ENCODE data around the gene SLC8A2.
"Not testable (repeated sequence)": the region's sequence is repeated elsewhere in the genome, so short reads cannot be mapped to it uniquely, and the experiment has no call there.

SLC8A2 gene

DNA sequence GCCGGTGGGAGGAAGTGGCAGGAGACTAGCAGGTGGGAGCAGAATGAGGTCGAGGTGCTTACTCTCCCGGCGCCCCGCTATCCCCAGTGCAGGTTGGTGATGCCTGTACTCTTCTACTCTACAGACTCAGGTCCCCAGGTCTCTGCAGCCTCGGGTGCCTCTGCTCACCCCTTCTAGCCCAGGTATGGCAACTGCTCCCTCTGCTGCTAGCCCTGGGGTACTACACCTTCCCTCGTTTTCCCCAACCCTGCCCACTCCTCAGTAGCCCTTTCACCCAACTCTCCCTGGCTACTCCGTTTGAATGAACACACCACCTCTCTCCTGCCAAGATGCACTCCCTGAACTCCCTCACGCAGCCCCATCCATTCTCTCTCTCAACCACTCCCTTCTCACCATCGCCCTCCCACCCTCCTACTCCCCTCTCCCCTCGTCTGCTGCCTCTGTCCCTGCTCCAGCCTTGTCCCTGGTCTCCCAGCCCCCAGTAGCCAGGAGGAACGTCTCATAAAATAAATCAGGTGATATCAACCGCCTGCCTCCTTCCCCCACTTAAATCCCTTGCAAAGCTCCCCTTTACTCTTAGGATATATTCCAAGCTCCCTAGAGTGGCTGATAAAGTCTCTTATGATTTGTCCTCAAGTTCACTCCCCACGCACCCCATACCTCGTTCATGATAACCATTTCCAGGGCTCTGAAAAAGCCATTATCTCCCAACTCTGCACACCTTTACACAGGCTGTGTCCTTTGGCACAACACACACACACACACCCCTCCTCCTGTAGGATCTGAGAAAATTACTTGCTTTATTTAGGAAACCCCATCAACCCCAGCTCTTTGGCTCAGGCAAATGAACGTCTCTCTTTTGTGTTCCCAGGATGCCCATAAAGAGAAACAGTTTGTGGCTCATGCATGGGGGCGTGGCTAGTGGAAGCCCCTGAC, 44.2 kb downstream of the SLC8A2 start:
- no peak for FAIRE-seq

DNA sequence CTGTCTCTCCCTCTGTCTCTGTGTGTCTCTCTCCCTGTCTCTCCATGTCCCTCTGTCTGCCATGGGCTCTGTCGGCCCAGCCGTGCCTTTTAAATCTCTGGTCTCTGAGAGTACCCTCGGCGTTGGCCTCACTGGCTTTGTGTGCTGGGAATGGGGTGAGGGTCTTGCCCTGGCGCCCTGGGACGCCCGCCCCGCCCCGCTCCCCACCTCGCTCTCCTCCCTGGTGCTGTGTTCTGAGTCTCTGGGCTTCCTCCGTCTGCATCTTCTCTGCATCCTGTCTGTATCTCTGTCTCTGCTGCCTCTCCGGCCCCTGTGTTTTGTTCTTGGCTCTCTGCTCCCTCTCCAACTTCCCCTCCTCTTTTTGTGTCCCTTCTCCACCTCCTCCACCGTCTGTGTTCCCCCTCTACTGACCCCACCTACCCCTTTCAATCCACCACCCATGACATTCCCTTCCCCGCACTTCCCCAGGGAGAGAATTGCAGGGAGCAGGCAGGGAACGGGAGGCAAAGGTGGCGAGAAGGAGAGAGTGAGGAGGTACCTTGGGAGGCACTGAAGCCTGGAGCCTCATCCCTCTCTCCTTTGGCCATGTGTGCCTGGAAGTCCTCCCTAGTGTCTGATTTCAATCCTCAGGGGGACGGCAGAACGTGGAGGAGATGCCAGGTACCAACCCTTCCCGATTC, 48.4 kb downstream of the SLC8A2 start:
- FAIRE-seq: no peak

DNA sequence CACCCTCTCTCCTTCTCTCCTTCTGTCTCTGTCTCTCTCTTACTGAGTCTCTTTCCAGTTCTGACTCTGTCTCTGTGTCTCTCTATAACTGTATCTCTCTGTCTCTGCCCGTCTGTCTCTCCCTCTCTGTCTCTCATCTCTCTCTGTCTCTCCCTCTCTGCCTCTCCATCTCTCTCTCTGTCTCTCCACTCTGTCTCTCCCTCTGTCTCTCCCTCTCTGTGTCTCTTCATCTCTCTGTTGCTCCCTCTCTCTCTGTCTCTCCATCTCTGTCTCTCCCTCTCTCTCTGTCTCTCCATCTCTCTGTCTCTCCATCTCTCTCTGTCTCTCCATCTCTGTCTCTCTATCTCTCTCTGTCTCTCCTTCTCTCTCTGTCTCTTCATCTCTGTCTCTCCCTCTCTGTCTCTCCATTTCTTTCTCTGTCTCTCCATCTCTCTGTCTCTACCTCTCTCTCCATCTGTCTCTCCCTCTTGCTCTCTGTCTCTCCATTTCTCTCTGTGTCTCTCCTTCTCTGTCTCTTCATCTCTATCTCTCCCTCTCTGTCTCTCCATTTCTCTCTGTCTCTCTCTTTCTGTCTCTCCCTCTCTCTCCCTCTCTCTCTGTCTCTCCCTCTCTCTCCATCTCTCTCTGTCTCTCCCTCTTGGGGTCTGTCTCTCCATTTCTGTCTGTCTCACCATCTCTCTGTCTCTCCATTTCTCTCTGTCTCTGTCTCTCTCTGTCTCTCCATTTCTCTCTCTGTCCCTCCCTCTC, 49.1 kb downstream of the SLC8A2 start:
- FAIRE-seq: no peak

DNA sequence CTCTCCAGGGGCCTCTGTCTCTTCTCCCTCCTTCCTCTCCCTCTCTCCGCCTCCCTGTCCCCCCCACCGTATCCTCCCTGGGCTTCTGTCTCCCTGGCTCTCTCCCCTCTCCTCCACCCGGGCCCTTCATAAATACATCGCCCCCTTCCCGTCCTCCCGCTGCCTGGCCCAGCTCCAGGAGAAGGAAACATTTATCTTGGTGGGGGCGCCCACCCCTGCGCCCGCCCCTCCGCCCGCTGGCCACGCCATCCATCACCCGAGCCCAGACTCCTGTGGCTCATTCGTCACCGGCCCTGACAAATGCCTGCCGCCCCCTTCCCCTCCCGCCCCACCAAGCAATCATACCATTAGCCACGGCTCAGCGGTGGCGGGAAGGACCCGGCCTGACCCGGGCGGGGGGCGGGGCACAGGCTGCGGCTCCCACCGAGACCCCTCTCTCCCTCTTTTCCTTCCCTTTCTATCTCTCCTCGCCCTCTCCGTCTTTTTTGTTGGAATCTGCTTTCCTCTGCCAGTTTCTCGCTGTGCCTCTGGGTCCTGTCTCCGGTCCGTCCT, 49.8 kb downstream of the SLC8A2 start:
- no peak for FAIRE-seq

DNA sequence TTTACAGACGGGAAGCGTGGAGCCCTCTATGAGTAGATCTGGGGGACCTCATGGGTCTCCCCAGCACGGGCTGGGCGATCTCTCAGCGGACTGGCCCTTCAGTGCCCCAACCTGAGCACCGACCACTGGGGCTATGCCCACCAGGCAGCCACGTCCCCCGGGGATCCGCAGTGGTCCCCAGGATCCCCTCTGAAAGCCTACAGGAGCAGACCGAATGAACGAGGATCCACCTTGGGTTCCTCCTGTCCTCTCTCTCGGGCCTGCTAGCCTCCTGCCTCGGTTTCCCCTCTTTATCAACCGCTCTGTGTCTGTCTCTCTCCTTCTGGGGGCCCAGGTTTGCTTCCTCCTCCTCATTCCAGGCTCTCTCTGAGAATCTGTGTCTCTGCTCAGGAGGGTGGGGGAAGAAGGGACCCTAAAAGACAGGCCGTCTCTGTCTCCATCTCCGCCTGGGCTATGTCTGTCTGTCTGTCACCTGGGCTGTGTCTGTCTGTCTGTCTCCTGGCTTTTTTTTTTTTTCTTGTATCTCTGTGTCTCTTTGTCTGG, 50.4 kb downstream of the SLC8A2 start:
- FAIRE-seq: no peak

DNA sequence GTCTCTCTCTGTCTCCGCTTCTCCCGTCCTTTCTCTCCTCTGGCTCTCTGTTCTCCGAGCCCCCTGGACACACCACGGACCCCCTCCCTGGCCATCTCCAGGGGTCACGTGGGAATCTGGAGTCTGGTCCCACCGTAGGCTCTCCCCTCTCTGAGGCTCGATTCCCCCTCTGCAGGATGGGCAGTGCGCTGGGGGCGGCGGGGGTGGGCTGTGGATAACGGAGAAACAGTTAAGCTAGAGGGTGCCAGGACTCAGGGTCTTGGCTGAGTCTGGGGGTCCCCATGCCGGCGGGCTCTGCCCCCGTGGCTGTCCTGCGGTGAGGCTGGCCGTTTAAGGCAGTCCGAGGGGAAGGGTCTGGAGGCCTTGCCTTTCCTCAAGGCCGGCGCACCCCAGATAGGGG, 51.9 kb downstream of the SLC8A2 start:
- no peak for FAIRE-seq

DNA sequence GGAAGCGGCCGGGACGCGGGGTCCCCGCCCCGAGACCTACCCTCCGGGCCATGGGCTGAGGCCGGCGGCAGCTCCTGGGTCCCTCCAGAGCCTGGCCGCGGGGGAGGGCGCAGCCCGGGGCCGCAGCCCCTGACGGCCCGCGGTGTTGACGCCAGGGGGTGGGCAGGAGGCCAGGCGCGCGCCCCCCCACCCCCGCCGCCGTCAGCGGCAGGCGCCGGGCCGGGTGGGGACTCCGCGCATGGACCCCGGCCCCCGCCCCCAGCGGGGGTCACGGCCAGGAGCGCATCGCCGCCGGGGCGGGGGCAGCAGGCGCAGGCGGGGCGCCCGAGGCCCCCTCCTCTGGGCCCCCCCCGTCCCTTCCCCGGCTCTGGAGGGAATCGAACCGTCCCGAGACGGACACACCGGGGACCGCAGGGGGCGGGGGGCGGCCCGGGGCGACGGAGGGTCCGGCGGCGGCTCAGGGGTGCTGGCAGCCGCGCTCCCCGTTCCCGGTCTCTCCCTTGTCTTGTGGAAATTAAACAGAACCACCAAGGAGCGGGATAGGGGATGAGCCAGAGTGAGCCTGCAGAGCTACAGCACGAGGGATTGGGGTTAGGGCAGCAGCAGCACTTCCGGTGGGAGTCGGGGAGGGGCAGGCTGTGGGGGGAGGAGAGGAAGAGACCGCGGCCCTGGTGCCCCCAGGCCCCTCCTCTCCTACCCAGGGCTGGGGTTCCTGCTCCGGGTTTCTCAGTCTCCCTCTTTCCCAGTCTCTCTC, 52.5 kb downstream of the SLC8A2 start, which contains the start of gene MEIS3:
TSS of gene MEIS3 (minus strand) at position 498 of the 754 bp plus-strand sequence. CDS start at position 52, 446 bp downstream.
- FAIRE-seq: no peak

DNA sequence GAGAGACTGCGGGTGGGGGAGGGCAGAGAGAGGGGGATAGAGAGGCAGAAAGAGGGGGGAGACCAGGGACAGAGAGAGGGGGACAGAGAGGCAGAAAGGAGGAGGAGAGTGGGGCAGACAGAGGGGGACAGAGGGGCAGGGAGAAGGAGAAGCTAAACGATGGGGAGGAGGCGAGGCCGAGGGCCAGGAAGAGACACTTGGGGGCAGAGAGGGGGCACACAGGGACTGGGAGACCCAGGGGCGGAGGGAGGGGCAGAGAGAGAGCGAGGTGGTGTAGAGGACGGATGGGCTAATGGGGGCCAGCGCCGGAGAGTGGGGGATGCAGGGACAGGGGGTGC, 53.0 kb downstream of the SLC8A2 start:
- FAIRE-seq: no peak

DNA sequence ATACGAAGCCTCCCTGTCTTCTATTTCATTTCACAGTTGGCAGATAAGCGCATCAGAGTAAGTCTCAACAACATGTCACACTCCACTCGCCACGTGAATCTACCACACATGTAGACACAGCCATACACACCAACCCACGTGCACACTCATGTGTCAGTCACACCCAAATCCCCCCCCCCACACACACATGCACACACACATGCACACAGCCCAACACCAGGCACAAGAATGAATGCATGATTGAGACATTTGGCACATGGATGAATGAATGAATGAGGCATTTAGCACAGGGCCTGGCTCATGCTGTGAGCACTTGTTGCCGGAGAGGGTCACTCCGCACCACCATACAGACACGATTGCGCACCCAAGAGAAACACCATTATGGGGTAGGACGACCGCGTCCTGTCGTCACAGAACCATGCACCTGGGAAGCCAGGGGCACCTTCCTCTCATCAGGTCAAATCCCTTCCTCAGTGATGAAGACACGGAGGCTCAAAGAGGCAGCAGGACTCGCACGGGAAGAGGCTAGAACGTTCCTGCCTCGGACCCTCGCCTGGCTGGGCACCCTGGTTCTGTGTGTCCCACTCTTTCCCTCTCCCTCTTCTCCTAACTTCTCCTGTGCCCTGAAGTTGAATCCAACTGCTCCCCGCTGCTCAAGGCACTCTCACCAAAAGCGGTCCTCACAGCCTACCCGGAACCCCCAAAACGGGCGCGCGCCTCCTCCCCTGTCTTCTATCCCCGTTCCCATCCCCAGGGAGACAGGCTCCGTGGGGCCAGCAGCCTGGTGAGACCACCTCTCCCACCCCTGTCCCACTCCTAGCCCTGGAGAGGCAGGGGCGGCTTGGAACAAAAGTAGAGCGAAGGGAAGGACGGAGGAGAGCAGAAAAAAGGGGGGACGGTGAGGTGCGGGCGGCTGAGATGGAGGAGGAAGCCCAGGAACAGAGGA, 53.7 kb downstream of the SLC8A2 start:
- no peak for FAIRE-seq

DNA sequence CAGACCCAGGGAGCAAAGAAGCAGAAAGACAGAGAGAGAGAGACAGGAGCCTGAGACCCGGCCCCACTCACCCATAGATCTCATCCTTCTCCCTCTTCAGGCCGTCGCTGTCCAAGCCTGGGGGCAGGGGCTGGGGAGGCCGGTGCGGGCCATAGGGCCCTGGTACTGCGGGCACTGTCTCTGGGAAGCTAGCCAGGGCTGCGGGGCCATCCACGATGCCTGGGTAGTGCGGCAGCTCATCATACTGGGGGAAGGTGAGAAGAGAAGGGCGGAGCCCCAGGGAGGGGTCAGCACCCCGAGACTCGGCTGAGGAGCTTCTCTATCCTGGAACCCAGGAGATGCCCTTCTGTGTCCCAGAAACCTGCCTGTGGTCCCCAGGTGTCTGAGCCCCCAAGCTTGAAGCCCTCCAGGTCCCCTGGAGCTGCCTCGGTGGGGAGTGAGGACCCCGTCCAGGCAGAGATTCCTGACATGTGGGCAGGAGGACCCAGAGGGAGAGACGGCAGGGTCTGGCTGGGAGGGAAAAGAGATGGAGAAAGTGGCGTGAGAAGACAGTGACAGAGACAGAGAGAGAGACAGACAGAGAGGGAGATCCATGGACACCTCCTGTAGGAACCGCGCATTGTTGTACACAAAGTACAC, 54.5 kb downstream of the SLC8A2 start:
- FAIRE-seq: no peak

DNA sequence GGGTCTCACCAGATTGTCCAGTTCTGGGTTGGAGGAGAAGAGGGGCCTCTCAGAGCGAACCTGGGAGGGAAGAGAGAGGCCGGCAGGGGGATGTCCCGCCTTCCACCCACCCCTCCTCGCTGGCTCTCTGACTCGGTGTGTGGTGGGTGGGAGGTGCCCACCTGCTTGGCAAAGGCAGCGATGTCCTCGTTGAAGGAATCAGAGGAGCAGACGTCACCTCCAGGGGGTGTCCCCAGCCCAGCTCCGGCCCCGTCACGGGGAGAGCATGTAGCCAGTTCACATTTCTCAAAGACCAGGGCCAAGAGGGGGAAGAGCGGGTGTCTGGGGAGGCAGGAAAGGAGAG, 55.1 kb downstream of the SLC8A2 start:
- FAIRE-seq: no peak

DNA sequence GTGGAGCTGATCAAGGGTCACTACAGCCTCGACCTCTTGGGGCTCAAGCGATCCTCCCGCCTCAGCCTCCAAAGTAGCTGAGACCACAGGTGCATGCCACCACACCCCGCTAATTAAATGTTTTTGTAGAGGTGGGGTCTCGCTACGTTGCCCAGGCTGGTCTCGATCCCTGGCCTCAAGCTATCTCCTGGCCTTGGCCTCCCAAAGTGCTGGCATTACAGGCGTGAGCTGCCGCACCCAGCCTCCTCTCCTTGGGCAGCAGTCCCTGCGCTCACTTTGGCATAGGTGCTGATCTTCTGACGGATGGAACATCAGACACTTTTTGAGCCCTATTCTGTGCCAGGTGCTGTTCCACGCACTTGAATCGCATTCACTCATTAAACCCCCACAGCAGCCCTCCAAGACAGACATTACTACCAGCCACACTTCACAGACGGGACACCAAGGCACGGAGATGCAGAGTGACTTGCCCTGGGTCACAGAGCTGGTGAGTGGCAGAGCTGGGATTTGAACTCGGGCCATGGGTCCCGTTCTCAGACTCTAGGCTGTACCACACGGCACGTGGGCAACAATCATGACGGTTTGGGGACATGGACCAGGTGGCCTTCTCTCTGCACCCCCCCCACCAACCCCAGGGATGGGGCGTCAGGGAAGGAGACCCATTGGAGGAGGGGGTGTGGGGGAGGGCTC, 55.6 kb downstream of the SLC8A2 start:
- FAIRE-seq: no peak

DNA sequence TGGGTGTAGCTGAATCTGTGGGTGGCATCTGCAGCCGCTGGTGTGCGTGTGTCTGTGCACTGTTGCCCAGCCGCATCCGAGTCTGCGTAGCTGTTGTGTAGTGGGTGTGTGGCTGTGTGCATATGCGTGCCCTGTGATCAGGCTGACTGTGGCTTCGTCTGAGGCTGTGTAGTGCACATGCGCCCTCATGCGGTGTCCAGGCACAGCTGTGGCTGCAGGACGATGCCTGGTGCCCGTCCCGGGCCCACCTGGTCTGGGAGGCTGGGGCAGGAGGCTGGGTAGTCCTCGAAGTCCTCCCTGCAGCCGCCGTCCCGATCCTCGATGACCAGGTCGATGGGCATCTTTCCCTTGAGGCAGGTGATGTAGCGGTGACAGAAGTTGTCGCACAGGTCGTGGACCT, 57.2 kb downstream of the SLC8A2 start:
- no peak for FAIRE-seq

DNA sequence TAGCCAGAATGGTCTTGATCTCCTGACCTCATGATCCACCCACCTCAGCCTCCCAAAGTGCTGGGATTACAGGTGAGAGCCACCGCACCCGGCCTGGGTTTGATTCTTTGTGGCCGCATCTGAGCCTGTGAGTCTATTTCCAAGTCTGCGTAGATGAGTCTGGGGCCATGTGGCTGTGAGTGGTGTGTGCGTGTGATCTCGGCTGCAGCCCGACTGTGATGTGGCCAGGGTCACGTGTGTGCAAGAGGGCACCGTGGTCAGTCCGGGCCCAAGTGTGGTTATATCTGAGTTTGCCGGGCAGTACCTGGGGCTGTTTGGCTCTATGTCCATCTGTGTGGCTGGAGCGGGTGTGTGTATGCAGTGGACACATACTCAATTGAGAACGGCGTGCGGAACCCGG, 57.8 kb downstream of the SLC8A2 start:
- FAIRE-seq: no peak

DNA sequence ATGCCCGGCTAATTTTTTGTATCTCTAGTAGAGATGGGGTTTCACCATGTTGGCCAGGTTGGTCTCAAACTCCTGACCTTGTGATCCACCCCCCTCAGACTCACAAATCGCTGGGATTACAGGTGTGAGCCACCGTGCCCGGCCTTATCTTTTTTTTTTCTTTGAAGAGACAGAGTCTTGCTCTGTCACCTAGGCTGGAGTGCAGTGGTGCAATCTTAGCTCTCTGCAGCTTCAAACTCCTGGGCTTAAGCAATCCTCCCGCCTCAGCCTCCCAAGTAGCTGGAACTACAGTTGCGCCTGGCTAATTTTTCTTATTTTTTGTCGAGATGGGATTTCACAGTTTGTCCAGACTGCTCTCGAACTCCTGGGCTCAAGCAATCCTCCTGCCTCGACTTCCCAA, 60.0 kb downstream of the SLC8A2 start:
- not testable (repeated sequence) for FAIRE-seq

DNA sequence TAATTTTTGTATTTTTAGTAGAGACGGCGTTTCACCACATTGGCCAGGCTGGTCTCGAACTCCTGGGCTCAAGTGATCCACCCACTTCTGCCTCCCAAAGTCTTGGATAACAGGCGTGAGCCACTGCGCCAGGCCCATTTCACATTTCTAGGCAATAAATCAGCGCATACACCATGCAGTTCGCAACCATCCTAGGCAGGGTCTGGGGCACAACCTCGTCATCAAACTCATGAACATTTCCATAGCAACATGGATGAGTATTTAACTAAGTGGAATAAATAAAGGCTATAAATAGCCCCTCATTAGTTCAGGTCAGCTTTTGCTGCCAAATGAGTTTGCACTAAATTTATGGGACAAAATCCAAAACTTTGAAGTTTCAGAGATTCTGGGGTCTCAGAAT, 60.6 kb downstream of the SLC8A2 start:
- no peak for FAIRE-seq

DNA sequence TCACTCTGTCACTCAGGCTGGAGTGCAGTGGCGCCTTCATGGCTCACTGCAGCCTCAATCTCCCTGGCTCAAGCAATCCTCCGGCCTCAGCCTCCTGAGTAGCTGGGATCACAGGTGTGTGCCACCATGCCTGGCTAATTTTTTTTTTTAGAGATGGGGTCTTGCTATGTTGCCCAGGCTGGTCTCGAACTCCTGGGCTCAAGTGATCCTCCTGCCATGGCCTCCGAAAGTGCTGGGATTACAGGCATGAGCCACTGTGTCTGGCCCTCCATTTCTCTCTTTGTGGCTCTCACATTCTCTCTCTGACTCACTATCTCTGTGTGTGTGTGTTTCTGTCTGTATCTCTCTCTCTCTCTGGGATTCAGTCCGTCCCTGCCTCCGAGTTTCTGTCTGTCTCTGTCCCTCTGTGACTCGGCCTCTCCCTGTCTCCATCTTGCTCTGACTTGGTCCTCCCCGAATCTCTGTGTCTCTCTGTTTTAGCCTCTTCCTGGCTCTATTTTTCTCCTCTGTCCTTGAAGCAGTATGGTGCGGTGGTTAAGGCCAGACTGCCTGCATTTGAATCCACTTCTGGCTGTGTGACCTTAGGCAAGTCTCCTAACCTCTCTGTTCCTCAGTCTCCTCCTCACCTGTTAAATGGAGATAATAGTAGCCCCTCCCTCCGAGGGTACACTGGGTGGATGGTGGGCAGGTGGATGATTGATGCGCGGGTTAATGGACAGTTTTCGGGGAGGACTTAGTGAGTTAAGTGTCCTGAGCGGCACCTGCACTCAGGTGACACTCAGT, 63.3 kb downstream of the SLC8A2 start:
- no peak for FAIRE-seq

DNA sequence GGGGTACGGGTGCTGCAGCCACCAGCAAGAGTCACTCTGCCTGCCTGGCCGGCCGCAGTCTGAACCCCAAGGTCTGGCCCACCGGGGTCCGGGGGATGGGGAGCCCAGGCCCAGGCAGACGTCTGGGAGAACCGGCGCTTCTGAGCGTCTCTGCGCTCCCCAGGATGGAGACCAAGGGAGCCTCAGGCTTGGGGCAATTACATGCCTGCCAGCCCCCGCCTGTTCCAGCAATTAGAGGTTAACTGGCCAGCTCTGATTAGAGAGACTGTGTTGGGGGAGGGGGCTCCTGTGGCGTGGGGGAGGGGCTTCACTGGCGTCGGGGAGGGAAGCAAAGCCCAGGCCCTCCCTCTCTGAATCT, 64.3 kb downstream of the SLC8A2 start:
- no peak for FAIRE-seq
